ENCODE data around the gene KCNQ1.

GRCh38 chr11:2709429-2709828, 264.6 kb downstream of the KCNQ1 start:
- TF ChIP-seq ATF2 (CRISPR knock-in tag; IDR thresholded peaks at IDR 0.05; ENCODE audit: borderline replicate concordance, low read depth) (no peak), JUN (CRISPR knock-in tag; IDR thresholded peaks at IDR 0.05) (no peak), CTCF (IDR thresholded peaks at IDR 0.05) (no peak), TEAD4 (CRISPR knock-in tag; IDR thresholded peaks at IDR 0.05) (no peak), USF2 (CRISPR knock-in tag; IDR thresholded peaks at IDR 0.05) (no peak)

Data from WTC11 (cell line).